Gastroesophageal sphincter (tissue), 4 donors: ENCODE measurements around the gene EXOC6B. TPM values are rescaled to one million over a fixed set of nuclear protein-coding genes. Genes with fewer than 3 reads are reported as not detected.
"Not testable (repeated sequence)": the region's sequence is repeated elsewhere in the genome, so short reads cannot be mapped to it uniquely, and the experiment has no call there.

ENCODE experiments used
- ATAC-seq: fragments of 150-250 bp; one replicate; pipeline ENCODE4 v1.9.1; 2016; ENCODE audit warnings: mild to moderate bottlenecking, moderate library complexity
- H3K27ac ChIP-seq, 4 donors: fragments of 200-600 bp; sonication (generic) in 3 of 4; 1 replicate in 3 of 4; 2 replicates in 1 of 4; pipeline ENCODE4 v1.5.1; 2016 to 2019
- H3K27me3 ChIP-seq: fragments of 200-600 bp; sonication (generic); one replicate; pipeline ENCODE4 v1.5.1; 2019
- H3K36me3 ChIP-seq, 2 donors: fragments of 200-600 bp; sonication (generic); one replicate each; pipeline ENCODE4 v1.5.1; 2019; ENCODE audit warnings: control low read depth in 1 of 2
- H3K4me1 ChIP-seq, 3 donors: fragments of 200-600 bp; sonication (generic); 1 replicate in 2 of 3; 2 replicates in 1 of 3; pipeline ENCODE4 v1.5.1; 2016 to 2019; ENCODE audit warnings: control low read depth in 2 of 3
- H3K4me3 ChIP-seq, 2 donors: fragments of 200-600 bp; sonication (generic); one replicate each; pipeline ENCODE4 v1.5.1; 2019; ENCODE audit warnings: mild to moderate bottlenecking in 1 of 2, moderate library complexity in 1 of 2
- H3K9me3 ChIP-seq, 3 donors: fragments of 200-600 bp; sonication (generic); one replicate each; pipeline ENCODE4 v1.5.1; 2017 to 2019; ENCODE audit warnings: control low read depth in 2 of 3
- CTCF ChIP-seq, 4 experiments: fragments of 200-600 bp in 2 of 4; fragments of 450-650 bp in 2 of 4; sonication (generic) in 1 of 4; IDR thresholded peaks; one replicate each; pipeline ENCODE4 v1.5.1; 2017 to 2019; ENCODE audit warnings: antibody characterized with exemption in 4 of 4, mild to moderate bottlenecking in 2 of 4, moderate library complexity in 2 of 4
- EP300 ChIP-seq: sonication (generic); formaldehyde crosslinking; IDR thresholded peaks from one replicate; pipeline ENCODE4 v1.6.1; 2017; ENCODE audit warnings: antibody characterized with exemption, mild to moderate bottlenecking
- POLR2A ChIP-seq, 2 donors: fragments of 450-650 bp; IDR thresholded peaks; one replicate each; pipeline ENCODE4 v1.6.1; 2017; ENCODE audit warnings: antibody characterized with exemption in 2 of 2, mild to moderate bottlenecking in 2 of 2, moderate library complexity in 1 of 2
- POLR2AphosphoS5 ChIP-seq: sonication (generic); formaldehyde crosslinking; IDR thresholded peaks from one replicate; pipeline ENCODE4 v1.6.1; 2017; ENCODE audit warnings: antibody characterized with exemption
- whole genome bisulfite sequencing, 2 donors: methylation state at CpG; one replicate each; pipeline ENCODE4 v1.1.5; 2018; ENCODE audit warnings: low coverage in 1 of 2; 5-methylcytosine and 5-hydroxymethylcytosine counted together
- total RNA-seq, 4 donors: library from RNA; depleted of rRNA; stranded (reverse); fragments of >200 nt; gene quantifications; one replicate each; pipeline ENCODE4 v1.1.0, GENCODE V29; 2016

EXOC6B gene
- total RNA-seq, 4 donors from 2014 or later = 35.3 to 47.2 (median 41.2) TPM

- TF ChIP-seq POLR2AphosphoS5 = no peak
- TF ChIP-seq CTCF (IDR thresholded peaks at IDR 0.05) = no peak
- no peak for TF ChIP-seq EP300
- TF ChIP-seq POLR2A (IDR thresholded peaks at IDR 0.05) = no peak
- no peaks in the 10 kb centered on the region for H3K4me1 ChIP-seq
- H3K27me3 ChIP-seq = no peaks in the 10 kb centered on the region
- WGBS, 2 donors = 100% methylated on average over 1 of the region's 1 CpG
- H3K9me3 ChIP-seq = no peaks in the 10 kb centered on the region
- no peak overlapping the region for H3K27ac ChIP-seq
- no peaks in the 10 kb centered on the region for H3K36me3 ChIP-seq
- ATAC-seq = no peak
- H3K4me3 ChIP-seq = no peak overlapping the region
These were observed 280.0 kb downstream of the EXOC6B start for GRCh38 chr2:72545790-72546189.

GRCh38 chr2:72544554-72544953 is 281.3 kb downstream of the EXOC6B start:
- no peaks in the 10 kb centered on the region for H3K27me3 ChIP-seq
- TF ChIP-seq POLR2A (IDR thresholded peaks at IDR 0.05) (no peak), EP300 (no peak), POLR2AphosphoS5 (no peak), CTCF (IDR thresholded peaks at IDR 0.05) (no peak)
- no peak overlapping the region for H3K27ac ChIP-seq
- no peaks in the 10 kb centered on the region for H3K36me3 ChIP-seq
- H3K4me1 ChIP-seq = no peaks in the 10 kb centered on the region
- ATAC-seq = no peak
- no peak overlapping the region for H3K4me3 ChIP-seq
- H3K9me3 ChIP-seq = no peaks in the 10 kb centered on the region

GRCh38 chr2:72543497-72544216 is 282.2 kb downstream of the EXOC6B start:
- Histone ChIP-seq H3K27me3 (no peaks in the 10 kb centered on the region), H3K9me3 (no peaks in the 10 kb centered on the region), H3K4me1 (no peaks in the 10 kb centered on the region), H3K4me3 (no peak overlapping the region), H3K36me3 (no peaks in the 10 kb centered on the region), H3K27ac (no peak overlapping the region)
- no peak for ATAC-seq
- WGBS, 2 donors = 81 to 83% methylated on average over 3 of the region's 3 CpGs
- TF ChIP-seq CTCF (IDR thresholded peaks at IDR 0.05) (no peak), POLR2AphosphoS5 (no peak), POLR2A (IDR thresholded peaks at IDR 0.05) (no peak), EP300 (no peak)

GRCh38 chr2:72539071-72539552 is 286.7 kb downstream of the EXOC6B start:
- Histone ChIP-seq H3K36me3 (no peaks in the 10 kb centered on the region), H3K9me3 (no peaks in the 10 kb centered on the region), H3K27me3 (no peaks in the 10 kb centered on the region), H3K4me3 (no peak overlapping the region), H3K4me1 (no peaks in the 10 kb centered on the region), H3K27ac (no peak overlapping the region)
- TF ChIP-seq CTCF (IDR thresholded peaks at IDR 0.05) (no peak), POLR2AphosphoS5 (no peak), EP300 (no peak), POLR2A (IDR thresholded peaks at IDR 0.05) (no peak)
- ATAC-seq = no peak
- WGBS, 2 donors = 29 to 44% methylated on average over 1 to 2 of the region's 2 CpGs

- no peak overlapping the region for H3K27ac ChIP-seq
- no peak for ATAC-seq
- H3K27me3 ChIP-seq = no peaks in the 10 kb centered on the region
- 85 to 90% methylated on average over 2 of the region's 2 CpGs for WGBS, 2 donors
- H3K4me1 ChIP-seq = no peaks in the 10 kb centered on the region
- no peak overlapping the region for H3K4me3 ChIP-seq
- H3K36me3 ChIP-seq = no peaks in the 10 kb centered on the region
- no peak for TF ChIP-seq EP300
- TF ChIP-seq CTCF (IDR thresholded peaks at IDR 0.05) = no peak
- no peak for TF ChIP-seq POLR2AphosphoS5
- TF ChIP-seq POLR2A (IDR thresholded peaks at IDR 0.05) = no peak
- no peaks in the 10 kb centered on the region for H3K9me3 ChIP-seq
These were observed 287.3 kb downstream of the EXOC6B start for GRCh38 chr2:72538486-72538885.

GRCh38 chr2:72535586-72535985 is 290.2 kb downstream of the EXOC6B start:
- H3K27ac ChIP-seq, H3K36me3 ChIP-seq, H3K27me3 ChIP-seq, H3K9me3 ChIP-seq, ATAC-seq, H3K4me1 ChIP-seq, H3K4me3 ChIP-seq: not testable (repeated sequence)
- 83 to 100% methylated on average over 6 to 7 of the region's 8 CpGs for WGBS, 2 donors
